Testis (tissue), 3 donors: Measurements from ENCODE around the gene MYOT. TPM values are rescaled to one million over a fixed set of nuclear protein-coding genes. Genes with fewer than 3 reads are reported as not detected.
A peak's percentile ranks its signal among the peaks of the same experiment; 100 is the strongest.

ENCODE experiments used
- DNase-seq: peaks from one replicate; pipeline ENCODE4 v3.0.0-alpha.2; 2019
- H3K27ac ChIP-seq, 2 donors: fragments of 200-600 bp; sonication (generic); one replicate each; pipeline ENCODE4 v1.5.1; 2019
- H3K27me3 ChIP-seq: fragments of 200-600 bp; sonication (generic); one replicate; pipeline ENCODE4 v1.5.1; 2019
- H3K36me3 ChIP-seq: fragments of 200-600 bp; sonication (generic); one replicate; pipeline ENCODE4 v1.5.1; 2017; ENCODE audit warnings: low read depth; ENCODE audit errors: missing control alignments
- H3K4me1 ChIP-seq: fragments of 200-600 bp; sonication (generic); one replicate; pipeline ENCODE4 v1.5.1; 2019
- H3K4me3 ChIP-seq, 2 donors: fragments of 200-600 bp; sonication (generic); one replicate each; pipeline ENCODE4 v1.5.1; 2017 to 2019
- H3K9me3 ChIP-seq: fragments of 200-600 bp; sonication (generic); one replicate; pipeline ENCODE4 v1.5.1; 2017
- POLR2A ChIP-seq: fragments of 450-650 bp; IDR thresholded peaks from one replicate; pipeline ENCODE4 v1.6.1; 2017; ENCODE audit warnings: antibody characterized with exemption, mild to moderate bottlenecking, moderate library complexity
- WGBS, 2 donors: methylation state at CpG; one replicate each; pipeline ENCODE4 v1.1.5; 2018; 5-methylcytosine and 5-hydroxymethylcytosine counted together
- intact Hi-C: fragments of 100-400 bp; cut with DNase I; formaldehyde crosslinking; loops from one replicate; pipeline ENCODE4 v1.15.1; 2023; ENCODE audit warnings: low total_unique reads
- polyA plus RNA-seq: library from polyadenylated mRNA; stranded (reverse); fragments of 350-450 nt; fragmentation: Illumina TruSeq; extraction: RNeasy Lipid Tissue Mini Kit (QIAGEN cat#74804); gene quantifications from one replicate; pipeline ENCODE4 v1.2.3, GENCODE V29; 2014; ENCODE audit warnings: low read depth, low replicate concordance; ENCODE audit not compliant: insufficient read depth
- total RNA-seq, 2 donors: library from RNA; depleted of rRNA; stranded (reverse); fragments of >200 nt; gene quantifications; one replicate each; pipeline ENCODE4 v1.2.3, GENCODE V29; 2016
- TF ChIP-seq, protein P1 (sequence below), 3 experiments: fragments of 450-650 bp in 2 of 3; fragments of 200-600 bp in 1 of 3; sonication (generic) in 1 of 3; IDR thresholded peaks; one replicate each; pipeline ENCODE4 v1.5.1; 2016 to 2019; ENCODE audit warnings: antibody characterized with exemption in 3 of 3, mild to moderate bottlenecking in 2 of 3, moderate library complexity in 1 of 3

Gene MYOT
- total and polyA plus RNA-seq, 3 donors from 2014 or later: 0.43 to 7.2 (median 0.79) TPM

DNA sequence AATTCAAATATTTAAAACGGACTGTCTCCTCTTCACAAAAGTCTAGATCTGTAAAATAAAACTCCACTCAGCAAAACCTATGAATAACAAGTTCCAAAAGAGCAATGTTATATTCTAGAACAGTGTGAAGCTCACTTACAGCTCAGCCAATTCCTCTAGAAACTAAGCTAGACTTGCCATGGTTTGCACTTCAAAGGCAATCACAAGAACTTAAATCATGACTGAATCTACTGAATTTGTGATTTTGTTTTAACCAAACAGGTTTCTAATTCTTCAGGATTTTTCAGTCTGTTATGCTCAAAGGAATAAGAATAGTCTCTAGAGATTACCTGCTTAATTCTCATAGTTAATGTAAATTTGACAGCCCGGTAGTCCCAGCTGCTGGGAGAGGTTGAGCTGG is 20.2 kb downstream of the MYOT start:
- Histone ChIP-seq H3K4me1 (peaks cover 14% of the 10 kb centered on the region), H3K27ac (peak overlapping the region; percentile 89), H3K36me3 (no peaks in the 10 kb centered on the region), H3K27me3 (no peaks in the 10 kb centered on the region), H3K9me3 (no peaks in the 10 kb centered on the region), H3K4me3 (peak overlapping the region in 1 of 2 donors; percentile 60)
- WGBS, 2 donors: 55 to 57% methylated on average over 2 of the region's 2 CpGs
- TF ChIP-seq POLR2A: no peak
- TF ChIP-seq, protein P1, sequence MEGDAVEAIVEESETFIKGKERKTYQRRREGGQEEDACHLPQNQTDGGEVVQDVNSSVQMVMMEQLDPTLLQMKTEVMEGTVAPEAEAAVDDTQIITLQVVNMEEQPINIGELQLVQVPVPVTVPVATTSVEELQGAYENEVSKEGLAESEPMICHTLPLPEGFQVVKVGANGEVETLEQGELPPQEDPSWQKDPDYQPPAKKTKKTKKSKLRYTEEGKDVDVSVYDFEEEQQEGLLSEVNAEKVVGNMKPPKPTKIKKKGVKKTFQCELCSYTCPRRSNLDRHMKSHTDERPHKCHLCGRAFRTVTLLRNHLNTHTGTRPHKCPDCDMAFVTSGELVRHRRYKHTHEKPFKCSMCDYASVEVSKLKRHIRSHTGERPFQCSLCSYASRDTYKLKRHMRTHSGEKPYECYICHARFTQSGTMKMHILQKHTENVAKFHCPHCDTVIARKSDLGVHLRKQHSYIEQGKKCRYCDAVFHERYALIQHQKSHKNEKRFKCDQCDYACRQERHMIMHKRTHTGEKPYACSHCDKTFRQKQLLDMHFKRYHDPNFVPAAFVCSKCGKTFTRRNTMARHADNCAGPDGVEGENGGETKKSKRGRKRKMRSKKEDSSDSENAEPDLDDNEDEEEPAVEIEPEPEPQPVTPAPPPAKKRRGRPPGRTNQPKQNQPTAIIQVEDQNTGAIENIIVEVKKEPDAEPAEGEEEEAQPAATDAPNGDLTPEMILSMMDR (IDR thresholded peaks at IDR 0.05): no peak
- intact Hi-C loops: no loop called here
- DNase-seq: no peak

GRCh38 chr5:137888466-137888862 is 20.8 kb downstream of the MYOT start:
- H3K27me3 ChIP-seq: no peaks in the 10 kb centered on the region
- DNase-seq: no peak
- no peak for TF ChIP-seq POLR2A
- TF ChIP-seq, protein P1 (IDR thresholded peaks at IDR 0.05): no peak
- peak overlapping the region; percentile 60 to 75 for H3K4me3 ChIP-seq
- H3K36me3 ChIP-seq: no peaks in the 10 kb centered on the region
- H3K4me1 ChIP-seq: peaks cover 14% of the 10 kb centered on the region
- intact Hi-C loops: no loop called here
- H3K9me3 ChIP-seq: no peaks in the 10 kb centered on the region
- H3K27ac ChIP-seq: peak overlapping the region; percentile 89
- WGBS, 2 donors: 22 to 29% methylated on average over 7 of the region's 7 CpGs

GRCh38 chr5:137888863-137889759 is 21.5 kb downstream of the MYOT start, which contains the start of gene PKD2L2:
PKD2L2 (plus strand) TSS chr5:137889457; CDS start chr5:137889492, 35 bp downstream.
- peaks cover 14% of the 10 kb centered on the region for H3K4me1 ChIP-seq
- peak within 1 kb of the TSS; percentile 89 for H3K27ac ChIP-seq
- no peaks in the 10 kb centered on the region for H3K36me3 ChIP-seq
- 8 to 13% methylated on average over 36 to 58 of the region's 59 CpGs for WGBS, 2 donors
- H3K9me3 ChIP-seq: no peaks in the 10 kb centered on the region
- intact Hi-C loops: no loop called here
- peak; percentile 91 for DNase-seq
- peak within 1 kb of the TSS; percentile 60 to 75 for H3K4me3 ChIP-seq
- no peaks in the 10 kb centered on the region for H3K27me3 ChIP-seq
- peak; percentile 7 for TF ChIP-seq POLR2A
- TF ChIP-seq, protein P1 (IDR thresholded peaks at IDR 0.05): no peak

DNA sequence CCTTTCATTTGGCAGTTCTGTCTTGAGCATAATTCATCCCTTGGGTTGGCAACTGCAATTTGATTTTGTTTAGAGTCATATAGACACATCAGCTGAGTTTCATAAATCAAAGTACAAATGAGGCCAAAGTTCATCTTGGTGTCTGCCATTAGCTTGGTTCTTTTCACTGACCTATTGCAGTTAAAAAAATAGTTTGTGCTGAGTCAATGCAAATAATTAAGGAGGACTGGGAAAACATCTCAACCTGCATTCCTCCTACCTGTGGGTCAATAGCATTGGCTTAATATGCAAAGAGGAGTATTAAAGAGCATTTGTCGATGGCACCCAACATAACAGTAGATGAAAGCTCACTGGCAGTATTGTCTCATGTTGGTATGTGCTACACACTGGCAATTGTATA is 23.2 kb downstream of the MYOT start:
- DNase-seq: no peak
- no peaks in the 10 kb centered on the region for H3K36me3 ChIP-seq
- peaks cover 14% of the 10 kb centered on the region for H3K4me1 ChIP-seq
- H3K27ac ChIP-seq: no peak overlapping the region
- intact Hi-C loops: no loop called here
- H3K4me3 ChIP-seq: no peak overlapping the region
- H3K27me3 ChIP-seq: no peaks in the 10 kb centered on the region
- no peaks in the 10 kb centered on the region for H3K9me3 ChIP-seq
- WGBS, 2 donors: 80 to 84% methylated on average over 1 of the region's 1 CpG
- TF ChIP-seq, protein P1 (IDR thresholded peaks at IDR 0.05): no peak
- TF ChIP-seq POLR2A: no peak
